ENCODE data around the gene NTN1.

NTN1 gene

DNA sequence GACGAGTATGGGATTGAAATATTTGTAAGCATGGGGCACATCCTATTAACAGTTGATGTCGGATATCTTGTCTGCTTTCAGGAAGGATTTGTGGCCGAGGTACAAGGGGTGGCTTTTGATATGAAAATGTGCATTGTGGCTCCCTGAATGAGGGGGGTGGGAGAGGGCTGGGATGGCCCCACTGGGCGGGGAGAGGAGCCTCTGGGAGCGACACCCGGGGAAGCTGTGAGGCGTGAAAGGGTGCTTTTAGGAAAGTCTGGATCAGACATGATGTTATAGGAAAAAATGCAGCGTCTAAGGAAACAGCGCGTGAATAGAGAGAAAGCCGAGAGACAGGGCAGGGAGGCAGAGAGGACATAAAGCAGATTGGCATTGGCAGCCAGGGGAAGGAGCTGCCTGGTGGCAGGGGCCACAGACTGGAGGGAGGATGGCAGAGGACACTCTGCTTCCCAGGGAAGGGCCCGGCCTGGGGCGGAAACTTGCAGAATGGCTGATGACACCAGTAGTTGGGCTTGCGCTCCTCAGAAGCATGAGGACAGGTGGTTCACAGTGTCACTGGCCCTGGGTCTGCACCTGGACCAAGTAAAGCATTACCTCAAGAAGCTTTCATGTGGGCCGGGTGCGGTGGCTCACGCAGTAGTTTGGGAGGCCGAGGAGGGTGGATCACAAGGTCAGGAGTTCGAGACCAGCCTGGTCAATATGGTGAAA is 95.7 kb downstream of the NTN1 start:
- H3K4me2 ChIP-seq: peak overlapping the region; percentile 96
- peaks cover 14% of the 10 kb centered on the region; the same call in 1 of the 2 replicates for H3K9me3 ChIP-seq
- peaks cover 33% of the 10 kb centered on the region for H3K4me1 ChIP-seq
- H3K27me3 ChIP-seq: 0 out of 2 replicates have a peak, but pooled peaks cover 8% of the 10 kb centered on the region
- no peak overlapping the region for H3K4me3 ChIP-seq
- H3K9ac ChIP-seq: no peak overlapping the region
- TF ChIP-seq Cebpa-rat (IDR thresholded peaks at IDR 0.05): no peak
- H4K20me1 ChIP-seq: no peaks in the 10 kb centered on the region
- no peaks in the 10 kb centered on the region for H3K36me3 ChIP-seq
- H3K27ac ChIP-seq: no peak overlapping the region

DNA sequence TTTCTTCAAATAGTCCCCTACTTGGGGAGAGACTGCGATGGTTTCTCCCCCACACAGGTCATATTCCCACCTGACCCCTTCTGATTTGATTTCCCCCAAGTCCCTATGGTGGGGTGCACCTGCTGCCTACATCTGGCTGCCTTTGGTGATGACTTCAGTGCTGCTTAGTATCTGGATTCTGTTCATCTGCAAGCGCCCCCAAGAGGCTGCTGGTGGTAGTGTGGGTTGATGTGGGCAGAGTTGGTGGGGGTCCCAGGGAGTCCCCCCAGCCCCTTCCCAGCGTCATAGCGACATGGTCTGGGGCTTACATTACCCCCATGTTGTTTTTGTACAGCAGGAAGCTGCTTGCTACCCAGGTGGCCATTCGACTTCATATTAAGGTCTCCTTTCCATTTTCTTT is 99.2 kb downstream of the NTN1 start:
- Histone ChIP-seq H3K27ac (no peak overlapping the region), H3K9ac (no peak overlapping the region), H3K9me3 (peaks cover 14% of the 10 kb centered on the region; the same call in 1 of the 2 replicates), H3K4me3 (no peak overlapping the region), H3K27me3 (0 out of 2 replicates have a peak, but pooled peaks cover 5% of the 10 kb centered on the region), H3K36me3 (no peaks in the 10 kb centered on the region), H4K20me1 (no peaks in the 10 kb centered on the region), H3K4me2 (no peak overlapping the region), H3K4me1 (peaks cover 24% of the 10 kb centered on the region)
- no peak for TF ChIP-seq Cebpa-rat (IDR thresholded peaks at IDR 0.05)

DNA sequence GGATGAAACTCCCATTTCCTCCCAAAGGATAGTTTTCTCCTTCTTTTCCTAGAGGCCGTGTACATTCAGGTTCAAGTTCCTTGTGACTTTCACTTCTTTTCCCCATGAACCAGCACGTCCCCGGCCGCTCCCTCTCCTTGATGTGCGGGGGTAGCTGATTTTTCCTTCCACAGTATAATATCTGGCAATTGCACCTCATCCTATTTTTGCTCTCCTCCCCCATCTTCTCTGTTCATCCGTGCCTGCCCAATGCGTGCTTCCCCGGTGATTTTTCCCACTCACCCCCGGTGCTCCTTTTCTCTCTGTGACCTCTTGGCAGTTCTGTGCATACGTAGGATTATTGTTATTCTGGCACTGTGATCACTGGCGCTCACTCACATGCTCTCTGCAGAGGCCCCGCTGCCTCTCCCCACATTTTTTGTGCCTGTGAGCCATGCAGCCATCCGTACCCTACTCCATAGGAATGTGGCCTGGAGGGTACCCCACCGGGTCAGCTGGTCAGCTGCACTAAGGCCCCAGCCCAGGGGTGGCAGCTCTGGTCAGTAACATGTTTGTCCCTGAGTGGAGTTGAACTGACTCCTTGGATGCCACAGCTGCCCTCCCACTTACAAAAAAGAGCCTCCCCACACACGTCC is 100.0 kb downstream of the NTN1 start:
- H3K27me3 ChIP-seq: 0 out of 2 replicates have a peak, but pooled peaks cover 5% of the 10 kb centered on the region
- H4K20me1 ChIP-seq: no peaks in the 10 kb centered on the region
- H3K4me3 ChIP-seq: no peak overlapping the region
- no peak overlapping the region for H3K9ac ChIP-seq
- H3K9me3 ChIP-seq: peaks cover 14% of the 10 kb centered on the region; the same call in 1 of the 2 replicates
- H3K4me1 ChIP-seq: peaks cover 16% of the 10 kb centered on the region
- H3K27ac ChIP-seq: no peak overlapping the region
- no peak for TF ChIP-seq Cebpa-rat (IDR thresholded peaks at IDR 0.05)
- H3K36me3 ChIP-seq: no peaks in the 10 kb centered on the region
- H3K4me2 ChIP-seq: no peak overlapping the region

DNA sequence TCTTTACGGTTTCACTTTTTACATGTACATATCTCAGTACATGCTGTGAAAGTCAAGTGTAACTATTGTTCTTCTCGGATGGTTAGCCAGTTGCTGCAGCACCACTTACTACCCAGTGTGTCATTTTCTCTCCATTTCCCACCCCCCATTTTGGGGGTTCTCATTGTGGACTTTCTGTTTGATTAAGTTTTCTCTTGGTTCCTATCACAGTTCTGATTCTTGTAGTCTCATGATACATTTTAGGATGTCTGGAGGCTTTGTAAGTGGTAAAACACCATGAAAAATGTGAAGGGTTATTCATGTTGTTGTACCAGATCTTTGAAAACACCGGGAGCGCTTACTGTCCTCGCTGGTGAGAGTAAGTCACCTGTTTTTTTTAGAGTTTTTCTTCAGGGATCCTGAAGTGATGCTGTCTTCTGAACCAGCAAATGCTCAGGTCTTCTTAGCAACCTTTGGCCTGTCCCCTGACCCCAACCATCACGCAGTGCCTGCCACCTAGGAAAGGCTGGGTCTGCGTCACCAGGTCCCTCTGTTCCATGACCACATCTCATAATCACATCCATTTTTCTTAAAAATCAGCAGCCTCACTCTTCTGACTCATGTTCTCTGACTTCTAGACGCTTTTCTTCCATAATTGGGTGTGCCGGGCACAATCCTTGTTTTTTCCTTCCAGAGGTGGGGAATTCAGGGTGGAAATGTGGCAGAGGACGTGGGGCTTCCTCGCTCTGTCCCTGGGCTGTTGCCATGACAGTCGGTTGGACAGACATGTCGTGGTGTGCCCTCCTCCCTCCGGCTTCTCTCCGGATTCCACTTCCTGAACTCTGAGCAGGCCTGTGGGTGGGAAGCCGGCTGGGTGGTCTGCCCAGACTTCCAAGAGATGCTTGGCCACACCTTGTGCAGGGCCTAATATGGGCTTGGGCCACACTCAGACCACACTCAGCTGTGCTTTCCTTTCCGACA is 102.6 kb downstream of the NTN1 start:
- no peaks in the 10 kb centered on the region for H4K20me1 ChIP-seq
- TF ChIP-seq Cebpa-rat (IDR thresholded peaks at IDR 0.05): no peak
- no peaks in the 10 kb centered on the region for H3K27me3 ChIP-seq

DNA sequence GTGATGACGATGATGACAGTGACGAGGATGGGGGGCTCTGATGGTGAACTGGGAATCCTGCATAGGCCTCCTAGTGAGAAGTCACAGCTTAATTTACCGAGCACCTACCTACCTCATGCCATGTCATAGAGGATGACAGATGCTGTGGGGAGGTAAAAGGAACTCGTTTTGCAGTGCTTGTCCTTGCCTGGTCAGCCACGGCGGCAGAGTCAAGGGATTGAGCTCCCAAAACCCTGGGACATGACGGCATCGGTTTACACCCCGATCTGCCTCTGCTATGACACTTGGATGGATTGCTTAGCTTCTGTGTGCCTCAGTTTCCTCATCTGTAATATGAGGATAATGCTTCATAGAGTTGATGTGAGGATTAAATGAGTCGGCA is 103.2 kb downstream of the NTN1 start:
- TF ChIP-seq Cebpa-rat (IDR thresholded peaks at IDR 0.05): no peak
- H3K27me3 ChIP-seq: no peaks in the 10 kb centered on the region
- H3K36me3 ChIP-seq: no peaks in the 10 kb centered on the region
- no peak overlapping the region for H3K4me3 ChIP-seq
- no peak overlapping the region for H3K27ac ChIP-seq
- no peaks in the 10 kb centered on the region for H3K9me3 ChIP-seq
- H4K20me1 ChIP-seq: no peaks in the 10 kb centered on the region
- no peak overlapping the region for H3K9ac ChIP-seq
- peaks cover 4% of the 10 kb centered on the region for H3K4me1 ChIP-seq
- H3K4me2 ChIP-seq: no peak overlapping the region

More for the DNA sequence above, 102.6 kb downstream of the NTN1 start:
- Histone ChIP-seq H3K9me3 (peaks cover 3% of the 10 kb centered on the region; the same call in 1 of the 2 replicates), H3K36me3 (no peaks in the 10 kb centered on the region), H3K4me2 (no peak overlapping the region), H3K9ac (no peak overlapping the region), H3K27ac (no peak overlapping the region), H3K4me3 (no peak overlapping the region), H3K4me1 (peaks cover 6% of the 10 kb centered on the region)

DNA sequence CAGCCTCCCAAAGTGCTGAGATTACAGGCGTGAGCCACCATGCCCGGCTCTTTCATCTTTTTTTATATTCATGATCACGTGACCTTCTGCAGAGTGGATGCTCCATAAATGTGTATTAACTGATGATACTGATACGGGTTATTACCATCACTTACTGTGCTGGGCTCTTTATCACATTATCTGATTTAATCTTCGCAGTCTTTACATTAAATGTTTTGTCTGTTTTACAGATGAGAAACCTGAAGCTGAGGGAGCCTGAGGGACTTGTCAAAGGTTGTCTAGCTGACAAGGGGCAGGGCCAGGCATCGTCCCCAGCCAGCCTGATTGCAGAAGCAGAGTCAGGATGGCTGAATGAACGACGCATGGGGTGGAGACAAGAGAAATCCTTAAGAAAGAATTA is 104.4 kb downstream of the NTN1 start:
- Histone ChIP-seq H3K4me3 (no peak overlapping the region), H3K36me3 (no peaks in the 10 kb centered on the region), H4K20me1 (no peaks in the 10 kb centered on the region), H3K27me3 (no peaks in the 10 kb centered on the region), H3K4me2 (no peak overlapping the region), H3K27ac (no peak overlapping the region), H3K4me1 (no peaks in the 10 kb centered on the region), H3K9me3 (no peaks in the 10 kb centered on the region), H3K9ac (no peak overlapping the region)
- no peak for TF ChIP-seq Cebpa-rat (IDR thresholded peaks at IDR 0.05)

DNA sequence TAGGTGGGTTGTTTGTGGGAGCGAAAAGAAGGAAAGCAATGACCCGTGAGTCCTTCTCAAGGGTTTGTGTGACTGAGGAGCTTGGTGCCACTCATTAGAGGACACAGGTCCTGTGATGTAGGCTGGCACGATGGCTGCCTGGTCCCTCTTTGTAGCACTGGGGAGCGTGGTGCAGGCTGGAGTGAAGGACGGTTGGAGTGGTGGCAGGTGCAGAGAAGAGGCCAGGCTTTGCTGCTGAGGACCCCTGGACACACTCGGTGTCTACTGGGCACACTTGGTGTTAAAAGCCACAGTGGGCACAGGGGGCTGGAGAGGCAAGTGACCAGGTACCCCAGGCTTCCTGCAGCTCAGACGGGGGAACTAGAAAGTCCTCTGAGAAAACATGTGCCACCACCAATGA is 106.0 kb downstream of the NTN1 start:
- no peaks in the 10 kb centered on the region for H3K27me3 ChIP-seq

DNA sequence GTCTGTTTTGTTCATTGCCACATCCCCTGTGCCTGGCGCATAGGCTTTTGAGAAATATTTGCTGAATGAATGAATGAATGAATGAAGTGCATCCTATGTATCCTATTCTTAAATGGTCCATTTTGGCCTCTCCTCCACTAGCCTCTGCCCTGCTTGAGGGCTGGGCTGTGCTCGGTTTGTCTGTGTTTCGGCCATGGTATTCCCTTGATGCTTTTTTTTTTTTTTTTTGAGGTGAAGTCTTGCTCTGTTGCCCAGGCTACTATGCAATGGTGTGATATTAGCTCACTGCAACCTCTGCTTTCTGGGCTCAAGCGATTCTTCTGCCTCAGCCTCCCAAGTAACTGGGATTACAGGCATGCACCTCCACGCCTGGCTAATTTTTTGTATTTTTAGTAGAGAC is 110.1 kb downstream of the NTN1 start:
- H4K20me1 ChIP-seq: no peaks in the 10 kb centered on the region
- TF ChIP-seq Cebpa-rat (IDR thresholded peaks at IDR 0.05): no peak
- no peaks in the 10 kb centered on the region for H3K27me3 ChIP-seq
- H3K9me3 ChIP-seq: no peaks in the 10 kb centered on the region
- no peak overlapping the region for H3K4me3 ChIP-seq
- no peaks in the 10 kb centered on the region for H3K4me1 ChIP-seq
- H3K27ac ChIP-seq: no peak overlapping the region
- no peaks in the 10 kb centered on the region for H3K36me3 ChIP-seq
- H3K9ac ChIP-seq: no peak overlapping the region
- H3K4me2 ChIP-seq: no peak overlapping the region

More for the DNA sequence above, 106.0 kb downstream of the NTN1 start:
- Histone ChIP-seq H3K4me2 (no peak overlapping the region), H4K20me1 (no peaks in the 10 kb centered on the region), H3K9ac (no peak overlapping the region), H3K36me3 (no peaks in the 10 kb centered on the region), H3K4me3 (no peak overlapping the region), H3K27ac (no peak overlapping the region), H3K9me3 (no peaks in the 10 kb centered on the region), H3K4me1 (no peaks in the 10 kb centered on the region)
- TF ChIP-seq Cebpa-rat (IDR thresholded peaks at IDR 0.05): no peak

DNA sequence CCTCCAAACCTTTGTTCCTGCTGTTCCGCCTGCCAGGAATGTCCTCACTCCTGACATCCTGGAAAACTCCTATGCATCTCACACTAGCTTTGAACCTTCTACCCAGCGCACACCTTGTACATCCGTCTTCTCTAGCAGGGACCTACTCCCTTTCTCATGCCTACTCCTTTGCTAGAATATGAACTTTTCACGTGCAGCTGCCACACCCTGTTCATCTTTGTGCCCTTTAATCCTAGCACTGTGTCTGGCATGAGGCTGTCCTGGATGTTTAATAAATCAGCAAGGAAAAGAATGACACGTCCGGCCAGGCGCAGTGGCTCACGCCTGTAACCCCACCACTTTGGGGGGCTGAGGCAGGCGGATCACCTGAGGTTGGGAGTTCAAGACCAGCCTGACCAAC is 111.0 kb downstream of the NTN1 start:
- Histone ChIP-seq H3K9me3 (no peaks in the 10 kb centered on the region), H3K27me3 (no peaks in the 10 kb centered on the region), H3K27ac (no peak overlapping the region), H3K36me3 (no peaks in the 10 kb centered on the region), H3K9ac (no peak overlapping the region), H3K4me2 (no peak overlapping the region), H3K4me3 (no peak overlapping the region), H4K20me1 (no peaks in the 10 kb centered on the region), H3K4me1 (no peaks in the 10 kb centered on the region)
- TF ChIP-seq Cebpa-rat (IDR thresholded peaks at IDR 0.05): no peak
